Raji (cell line): ENCODE measurements around the gene SPNS1.

ENCODE experiments used
- POLR2A ChIP-seq: IDR thresholded peaks from 2 replicates; pipeline ENCODE4 v1.6.1; 2011; ENCODE audit warnings: low read depth, low read length, control low read depth; ENCODE audit not compliant: insufficient read depth

The SPNS1 gene

GRCh38 chr16:28946681-28947080, 27.9 kb upstream of the SPNS1 start:
- TF ChIP-seq POLR2A: no peak

GRCh38 chr16:28950648-28951409, 23.7 kb upstream of the SPNS1 start, which contains the start of gene NFATC2IP:
Gene NFATC2IP, plus strand, starts transcription at chr16:28950937. Its CDS starts 75 bp downstream, at chr16:28951012.
- TF ChIP-seq POLR2A: peak; percentile 79

GRCh38 chr16:28951410-28951943, 23.1 kb upstream of the SPNS1 start:
- no peak for TF ChIP-seq POLR2A

- TF ChIP-seq POLR2A: no peak
Measured at GRCh38 chr16:28958216-28958615, 16.4 kb upstream of the SPNS1 start.

GRCh38 chr16:28958836-28959235, 15.7 kb upstream of the SPNS1 start:
- no peak for TF ChIP-seq POLR2A

GRCh38 chr16:28964072-28964471, 10.5 kb upstream of the SPNS1 start:
- TF ChIP-seq POLR2A: no peak

GRCh38 chr16:28964496-28964895, 10.1 kb upstream of the SPNS1 start:
- TF ChIP-seq POLR2A: no peak

GRCh38 chr16:28967156-28967555, 7.4 kb upstream of the SPNS1 start:
- TF ChIP-seq POLR2A: no peak

- no peak for TF ChIP-seq POLR2A
Measured at GRCh38 chr16:28974007-28974436, 556 bp upstream of the SPNS1 start.

- TF ChIP-seq POLR2A: no peak
Measured at GRCh38 chr16:28975158-28975599, 601 bp downstream of the SPNS1 start.

GRCh38 chr16:28977703-28978662, 3.4 kb downstream of the SPNS1 start:
- no peak for TF ChIP-seq POLR2A

GRCh38 chr16:28980929-28981328, 6.4 kb downstream of the SPNS1 start:
- no peak for TF ChIP-seq POLR2A

- TF ChIP-seq POLR2A: no peak
Measured at GRCh38 chr16:28981517-28981916, 6.9 kb downstream of the SPNS1 start.

- no peak for TF ChIP-seq POLR2A
Measured at GRCh38 chr16:28982418-28982817, 7.8 kb downstream of the SPNS1 start.

GRCh38 chr16:28982949-28983348, 8.4 kb downstream of the SPNS1 start:
- TF ChIP-seq POLR2A: no peak
